ENCODE results near the gene PRIM2.
"Not testable (repeated sequence)": the region's sequence is repeated elsewhere in the genome, so short reads cannot be mapped to it uniquely, and the experiment has no call there.

DNA sequence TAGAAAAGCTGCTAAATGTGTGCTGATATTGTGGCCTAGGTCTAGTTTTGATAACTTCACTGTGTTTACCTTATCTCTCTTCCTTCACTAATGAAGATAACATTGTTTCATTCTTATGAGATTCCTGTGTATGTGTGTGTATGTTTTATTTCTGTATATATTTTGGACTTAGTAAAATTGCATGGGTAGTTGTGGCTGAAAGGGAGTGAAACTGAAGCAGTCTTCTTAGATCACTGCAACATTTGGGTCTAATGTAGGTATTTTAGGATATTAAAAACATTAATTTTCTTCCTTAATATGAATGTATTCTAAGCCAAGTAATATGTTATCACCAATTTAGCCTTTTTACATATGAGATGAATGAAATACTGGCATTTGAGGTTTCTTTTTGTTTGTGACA is 114.3 kb downstream of the PRIM2 start:
- TF ChIP-seq, protein P1, sequence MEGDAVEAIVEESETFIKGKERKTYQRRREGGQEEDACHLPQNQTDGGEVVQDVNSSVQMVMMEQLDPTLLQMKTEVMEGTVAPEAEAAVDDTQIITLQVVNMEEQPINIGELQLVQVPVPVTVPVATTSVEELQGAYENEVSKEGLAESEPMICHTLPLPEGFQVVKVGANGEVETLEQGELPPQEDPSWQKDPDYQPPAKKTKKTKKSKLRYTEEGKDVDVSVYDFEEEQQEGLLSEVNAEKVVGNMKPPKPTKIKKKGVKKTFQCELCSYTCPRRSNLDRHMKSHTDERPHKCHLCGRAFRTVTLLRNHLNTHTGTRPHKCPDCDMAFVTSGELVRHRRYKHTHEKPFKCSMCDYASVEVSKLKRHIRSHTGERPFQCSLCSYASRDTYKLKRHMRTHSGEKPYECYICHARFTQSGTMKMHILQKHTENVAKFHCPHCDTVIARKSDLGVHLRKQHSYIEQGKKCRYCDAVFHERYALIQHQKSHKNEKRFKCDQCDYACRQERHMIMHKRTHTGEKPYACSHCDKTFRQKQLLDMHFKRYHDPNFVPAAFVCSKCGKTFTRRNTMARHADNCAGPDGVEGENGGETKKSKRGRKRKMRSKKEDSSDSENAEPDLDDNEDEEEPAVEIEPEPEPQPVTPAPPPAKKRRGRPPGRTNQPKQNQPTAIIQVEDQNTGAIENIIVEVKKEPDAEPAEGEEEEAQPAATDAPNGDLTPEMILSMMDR (IDR thresholded peaks at IDR 0.05; ENCODE audit: low read depth, low read length): not testable (repeated sequence)
- TF ChIP-seq POLR2A (IDR thresholded peaks at IDR 0.05; ENCODE audit: extremely low read depth, insufficient read length); MYC (IDR thresholded peaks at IDR 0.05; ENCODE audit: low read depth, low read length): not testable (repeated sequence)
- TF ChIP-seq, protein P2, sequence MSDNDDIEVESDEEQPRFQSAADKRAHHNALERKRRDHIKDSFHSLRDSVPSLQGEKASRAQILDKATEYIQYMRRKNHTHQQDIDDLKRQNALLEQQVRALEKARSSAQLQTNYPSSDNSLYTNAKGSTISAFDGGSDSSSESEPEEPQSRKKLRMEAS (IDR thresholded peaks at IDR 0.05; ENCODE audit: low read depth, low read length): not testable (repeated sequence)

All from NB4 (cell line).